Epithelial cell of proximal tubule (primary cell): ENCODE data around the gene B3GAT2. TPM values are rescaled to one million over a fixed set of nuclear protein-coding genes. Genes with fewer than 3 reads are reported as not detected.

Experiments used
- DNase-seq: peaks from one replicate; pipeline ENCODE4 v3.0.0-alpha.2; 2011; ENCODE audit warnings: low read depth
- H3K4me3 ChIP-seq: 2 replicates; pipeline ENCODE4 v1.5.1; 2011; ENCODE audit warnings: low read depth, mild to moderate bottlenecking, low read length
- CTCF ChIP-seq: conservative IDR thresholded peaks from 2 replicates; pipeline ENCODE4 v1.5.1; 2012; ENCODE audit warnings: low read depth, mild to moderate bottlenecking, low read length
- total RNA-seq: library from RNA; depleted of rRNA; stranded (reverse); fragments of >200 nt; gene quantifications from 2 replicates; pipeline ENCODE4 v1.2.3, GENCODE V29; 2015

Gene B3GAT2
- total RNA-seq, 1 donor from 2014 or later, result not detected

- H3K4me3 ChIP-seq, result no peak overlapping the region
- DNase-seq, result no peak
- TF ChIP-seq CTCF, result no peak
Observed at GRCh38 chr6:70831427-70831826, 125.4 kb downstream of the B3GAT2 start.

- no peak for DNase-seq
- TF ChIP-seq CTCF, result no peak
- no peak overlapping the region for H3K4me3 ChIP-seq
Observed at GRCh38 chr6:70823651-70824050, 133.2 kb downstream of the B3GAT2 start.

GRCh38 chr6:70821751-70822150, 135.1 kb downstream of the B3GAT2 start:
- no peak overlapping the region for H3K4me3 ChIP-seq
- DNase-seq, result no peak
- no peak for TF ChIP-seq CTCF

- H3K4me3 ChIP-seq, result no peak overlapping the region
- no peak for DNase-seq
- TF ChIP-seq CTCF, result no peak
Observed at GRCh38 chr6:70820778-70821177, 136.1 kb downstream of the B3GAT2 start.

GRCh38 chr6:70819646-70820045, 137.2 kb downstream of the B3GAT2 start:
- DNase-seq, result no peak
- no peak for TF ChIP-seq CTCF
- H3K4me3 ChIP-seq, result no peak overlapping the region

- H3K4me3 ChIP-seq, result no peak overlapping the region
- no peak for DNase-seq
Observed at GRCh38 chr6:70813885-70814284, 143.0 kb downstream of the B3GAT2 start.

More at GRCh38 chr6:70813885-70814284, 143.0 kb downstream of the B3GAT2 start:
- TF ChIP-seq CTCF, result no peak
